Left forelimb (tissue), 1 donor: ENCODE results near the gene TMEM63C.

Experiments used
- DNase-seq: peaks from one replicate; pipeline ENCODE4 v3.0.0-alpha.2; 2018; ENCODE audit warnings: low spot score

Gene TMEM63C, protein sequence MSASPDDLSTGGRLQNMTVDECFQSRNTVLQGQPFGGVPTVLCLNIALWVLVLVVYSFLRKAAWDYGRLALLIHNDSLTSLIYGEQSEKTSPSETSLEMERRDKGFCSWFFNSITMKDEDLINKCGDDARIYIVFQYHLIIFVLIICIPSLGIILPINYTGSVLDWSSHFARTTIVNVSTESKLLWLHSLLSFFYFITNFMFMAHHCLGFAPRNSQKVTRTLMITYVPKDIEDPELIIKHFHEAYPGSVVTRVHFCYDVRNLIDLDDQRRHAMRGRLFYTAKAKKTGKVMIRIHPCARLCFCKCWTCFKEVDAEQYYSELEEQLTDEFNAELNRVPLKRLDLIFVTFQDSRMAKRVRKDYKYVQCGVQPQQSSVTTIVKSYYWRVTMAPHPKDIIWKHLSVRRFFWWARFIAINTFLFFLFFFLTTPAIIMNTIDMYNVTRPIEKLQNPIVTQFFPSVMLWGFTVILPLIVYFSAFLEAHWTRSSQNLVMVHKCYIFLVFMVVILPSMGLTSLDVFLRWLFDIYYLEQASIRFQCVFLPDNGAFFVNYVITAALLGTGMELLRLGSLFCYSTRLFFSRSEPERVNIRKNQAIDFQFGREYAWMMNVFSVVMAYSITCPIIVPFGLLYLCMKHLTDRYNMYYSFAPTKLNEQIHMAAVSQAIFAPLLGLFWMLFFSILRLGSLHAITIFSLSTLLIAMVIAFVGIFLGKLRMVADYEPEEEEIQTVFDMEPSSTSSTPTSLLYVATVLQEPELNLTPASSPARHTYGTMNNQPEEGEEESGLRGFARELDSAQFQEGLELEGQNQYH

DNA sequence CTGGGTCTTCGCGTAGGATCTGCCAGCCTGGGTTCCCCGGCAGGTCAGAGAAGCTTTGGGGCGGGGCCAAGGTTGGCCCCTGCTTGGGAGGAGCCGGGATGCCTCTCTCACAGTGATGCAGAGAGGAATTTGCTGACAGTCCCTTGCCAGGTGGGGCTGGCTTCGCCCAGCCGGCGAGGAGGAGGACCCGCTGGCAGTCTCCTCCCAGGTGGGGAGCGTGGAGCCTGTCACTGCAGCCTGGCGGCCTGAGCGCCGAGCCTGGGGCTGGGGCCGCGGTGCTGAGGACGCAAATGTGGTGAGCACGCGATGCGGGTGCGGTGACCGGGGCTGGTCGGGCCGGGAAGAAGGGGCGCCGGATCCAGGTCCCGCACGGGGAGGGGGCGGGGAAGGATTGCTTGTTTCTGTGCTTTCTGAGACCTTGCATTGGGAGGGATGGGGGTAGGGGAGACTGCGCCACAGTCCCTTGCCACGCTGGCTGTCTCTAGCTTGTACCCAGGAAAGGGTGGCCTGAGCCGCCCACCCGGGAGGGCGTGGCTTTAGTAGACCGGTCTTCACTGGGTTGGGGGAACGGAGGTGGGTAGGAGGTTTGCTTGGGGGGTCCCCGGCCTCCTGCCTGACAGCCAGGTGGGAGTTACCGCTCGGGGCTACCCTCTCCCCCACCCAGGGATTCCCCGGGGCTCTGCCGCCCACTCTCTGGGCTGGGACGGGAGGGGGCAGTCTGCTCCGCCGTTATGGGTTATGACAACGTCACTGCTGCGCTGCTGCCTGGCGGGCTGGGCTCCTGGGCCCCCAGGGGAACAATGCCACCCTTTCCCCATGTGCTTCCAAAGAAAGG, at the start of gene TMEM63C:
Gene TMEM63C, plus strand, starts transcription at position 196 of the 835 bp plus-strand sequence. CDS start 37,016 bp downstream, outside the sequence.
- no peak for DNase-seq

DNA sequence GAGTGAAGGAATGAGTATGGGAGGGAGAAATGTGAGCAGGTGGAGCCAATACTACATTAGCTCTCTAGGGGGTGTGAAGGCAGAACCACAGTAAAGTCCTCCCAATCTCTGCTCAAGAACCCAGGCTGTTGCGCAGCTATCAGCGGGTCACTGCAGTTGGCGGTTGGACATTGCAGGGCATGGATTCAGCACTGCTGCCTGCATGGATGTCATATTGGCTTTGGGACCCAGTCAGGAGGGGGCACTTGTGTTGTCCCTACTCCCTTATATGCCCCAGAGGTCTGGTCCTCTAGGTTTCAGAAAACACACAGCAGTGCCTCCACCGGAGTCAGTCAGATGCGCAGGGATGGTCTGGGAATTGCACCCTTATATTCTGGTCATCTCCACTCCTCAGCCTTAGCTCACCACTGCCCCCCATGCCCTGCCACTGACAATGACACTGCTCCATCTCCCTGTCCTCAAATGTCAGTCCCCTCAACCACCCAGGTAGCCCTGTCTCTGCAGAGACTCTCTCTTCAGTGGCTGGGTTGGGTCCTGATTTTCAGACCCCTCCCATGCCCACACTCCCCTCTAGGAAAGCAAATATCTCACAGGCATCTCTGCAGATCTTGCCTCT, 49.6 kb upstream of the TMEM63C start:
- no peak for DNase-seq

DNA sequence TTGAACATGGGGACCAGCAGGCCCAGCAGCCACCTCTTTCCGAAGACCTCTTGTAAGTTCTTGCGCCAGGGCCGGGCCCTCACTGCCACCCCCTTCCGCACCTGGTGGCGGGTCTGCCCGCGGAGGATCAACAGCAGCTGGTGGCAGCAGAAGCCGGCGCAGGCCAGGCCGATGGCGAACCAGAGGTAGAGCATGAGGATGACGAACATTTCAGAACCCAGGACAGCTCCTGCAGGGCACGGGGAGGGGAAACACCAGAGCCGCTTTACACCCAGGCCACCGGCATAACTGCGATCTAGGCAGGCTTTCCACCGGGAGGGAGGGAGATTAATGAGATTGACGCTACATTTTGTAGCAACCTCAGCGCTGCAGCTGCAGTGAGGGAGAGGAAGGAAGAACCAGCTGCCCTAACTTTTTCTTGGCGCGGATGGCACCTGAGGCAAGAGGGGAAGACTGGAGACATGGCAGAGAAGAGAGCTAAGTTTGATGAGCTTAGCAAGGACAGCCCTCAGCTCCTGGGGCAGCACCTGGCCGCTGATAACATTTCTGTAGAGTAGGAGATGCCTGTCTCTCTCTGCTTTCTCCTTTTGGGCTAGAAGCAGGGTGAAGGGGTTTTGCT, 47.8 kb upstream of the TMEM63C start:
- peak; percentile 81 for DNase-seq

DNA sequence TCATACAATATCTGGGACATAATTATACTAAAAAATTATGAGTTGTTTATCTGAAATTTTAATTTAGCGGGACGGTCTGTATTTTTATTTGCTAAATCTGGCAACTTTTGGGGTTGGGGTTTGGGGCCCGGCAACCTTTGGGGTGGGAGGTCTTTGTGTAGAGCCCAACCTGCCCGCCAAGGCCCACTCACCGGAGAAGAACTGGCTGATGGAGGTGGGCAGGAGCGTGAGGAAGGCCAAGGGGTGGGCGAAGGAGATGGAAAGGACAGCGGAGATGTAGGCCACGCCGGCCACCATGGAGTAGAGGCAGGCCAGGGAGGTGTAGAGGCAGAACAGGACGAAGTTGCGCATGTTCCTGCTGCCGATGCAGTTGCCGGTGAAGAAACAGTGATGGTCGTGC, 42.6 kb upstream of the TMEM63C start:
- DNase-seq: no peak

DNA sequence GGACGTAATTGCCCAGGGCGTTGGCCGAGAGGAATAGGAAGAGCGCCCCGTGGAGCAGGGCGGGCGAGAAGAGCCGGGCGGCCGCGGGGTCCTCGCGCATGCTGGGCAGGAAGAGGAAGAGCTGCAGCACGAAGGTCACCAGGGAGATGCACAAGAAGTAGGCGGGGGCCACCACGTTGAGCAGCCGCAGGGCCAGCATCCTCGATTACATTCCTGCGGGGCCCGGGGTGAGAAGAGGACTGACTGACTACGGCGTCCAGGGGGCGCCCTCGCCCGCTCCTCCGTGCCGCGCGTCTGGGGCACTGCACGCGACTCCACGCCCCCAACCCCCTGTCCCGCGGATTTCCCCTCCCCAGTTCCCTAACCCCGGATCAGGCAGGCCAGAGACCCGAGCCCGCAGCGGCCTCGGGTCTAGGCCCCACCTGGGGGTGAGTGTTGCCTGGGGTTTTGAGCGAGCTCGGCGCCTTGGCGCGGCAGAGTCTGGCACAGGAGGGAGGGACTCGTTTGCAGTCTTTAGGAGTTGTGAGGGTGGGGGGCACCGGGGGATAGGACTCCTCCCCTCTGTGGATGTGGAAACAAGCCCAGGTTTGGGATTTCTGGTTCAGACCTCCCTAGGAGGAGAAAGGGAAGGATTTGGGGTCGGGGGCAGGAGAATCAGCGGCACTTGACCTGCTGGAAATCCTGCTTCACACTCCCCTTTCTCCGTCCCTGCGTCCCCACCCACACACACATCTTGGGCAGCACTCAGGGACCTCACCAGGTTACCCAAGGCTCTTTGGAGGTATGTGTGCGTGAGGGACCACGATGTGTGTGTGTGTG, 41.8 kb upstream of the TMEM63C start:
- DNase-seq: no peak

DNA sequence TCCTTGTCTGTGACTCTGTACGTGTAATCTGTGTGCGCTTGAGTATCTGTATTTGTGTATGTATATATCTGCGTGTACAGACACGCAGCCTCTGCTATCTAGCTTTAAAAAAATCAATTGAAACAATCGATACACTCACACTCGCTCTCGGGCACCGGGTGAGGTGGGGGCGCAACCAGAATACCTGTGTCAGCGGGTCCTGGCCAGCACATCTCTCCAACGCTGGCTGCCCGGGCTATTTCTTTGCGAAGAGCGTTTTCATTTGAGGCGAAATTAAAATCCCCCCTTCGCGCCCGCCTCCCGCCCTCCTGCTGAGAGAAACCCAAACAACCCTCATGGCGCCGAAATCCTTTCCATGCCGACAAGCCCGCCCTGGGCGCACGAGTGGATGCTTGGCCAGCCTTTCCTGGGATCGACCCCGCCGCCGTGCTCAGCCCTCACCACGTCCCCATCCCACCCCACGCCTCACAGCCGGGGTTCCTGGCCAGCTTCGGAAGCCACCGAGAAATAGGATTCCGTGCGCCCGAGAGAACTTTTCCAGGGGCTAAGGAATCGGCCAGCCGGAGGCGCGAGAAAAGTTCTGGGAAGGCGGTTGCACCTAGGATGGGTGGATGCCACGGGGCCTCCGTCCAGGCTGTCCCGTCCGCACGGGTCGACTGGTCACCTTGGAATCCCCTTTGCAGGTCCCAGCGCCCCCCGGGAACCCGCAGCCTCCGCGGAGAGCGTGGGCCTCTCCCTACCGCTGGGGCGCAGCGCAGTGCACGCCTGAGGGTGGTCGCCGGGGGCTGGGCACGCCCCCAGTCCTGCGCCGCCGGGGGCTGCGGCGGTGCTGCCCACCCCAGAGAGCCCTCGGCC, 41.0 kb upstream of the TMEM63C start:
- DNase-seq: no peak

DNA sequence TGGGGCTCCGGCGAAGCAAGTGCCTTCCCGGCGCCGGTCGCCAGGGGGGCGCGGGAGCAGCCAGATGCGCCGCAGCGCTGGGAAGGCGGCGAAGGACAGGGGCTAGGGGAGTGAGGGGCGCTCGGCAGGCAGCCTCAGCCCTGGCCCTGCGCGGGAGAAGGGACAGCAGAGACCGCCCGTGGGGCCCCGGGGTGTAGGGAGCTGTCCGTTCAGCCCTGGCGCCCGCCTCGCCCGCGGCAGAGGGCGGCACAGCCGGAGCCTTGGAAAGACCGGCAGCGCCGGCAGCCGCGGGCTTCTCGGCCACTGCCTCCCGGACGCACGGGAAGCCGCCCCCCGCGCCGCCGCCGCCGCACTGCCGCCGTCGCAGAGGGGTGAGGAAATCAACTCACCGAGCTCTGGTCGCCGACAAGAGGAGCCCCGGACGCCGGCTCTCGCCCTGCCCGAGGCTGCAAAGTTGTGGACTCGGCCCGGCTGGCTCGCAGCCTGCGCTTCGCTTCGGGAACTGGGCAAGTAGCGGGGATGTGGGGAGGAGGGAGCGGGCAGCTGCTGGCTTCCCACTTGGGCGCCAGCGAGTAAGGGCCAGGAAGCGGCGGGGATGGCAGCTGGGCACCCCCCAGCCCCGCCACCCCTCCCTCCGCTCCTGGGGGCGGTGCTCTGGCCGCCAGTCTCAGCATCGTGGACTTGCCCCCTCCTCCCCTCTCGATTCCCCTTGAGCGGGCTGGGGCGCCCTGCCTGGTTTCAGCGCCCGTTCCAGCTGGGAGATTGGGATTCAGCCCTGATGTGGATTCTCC, 40.2 kb upstream of the TMEM63C start, which contains the start of gene ZDHHC22:
Gene ZDHHC22, minus strand, starts transcription at position 578 of the 791 bp plus-strand sequence. CDS start 2,053 bp downstream, outside the sequence.
- DNase-seq: no peak

DNA sequence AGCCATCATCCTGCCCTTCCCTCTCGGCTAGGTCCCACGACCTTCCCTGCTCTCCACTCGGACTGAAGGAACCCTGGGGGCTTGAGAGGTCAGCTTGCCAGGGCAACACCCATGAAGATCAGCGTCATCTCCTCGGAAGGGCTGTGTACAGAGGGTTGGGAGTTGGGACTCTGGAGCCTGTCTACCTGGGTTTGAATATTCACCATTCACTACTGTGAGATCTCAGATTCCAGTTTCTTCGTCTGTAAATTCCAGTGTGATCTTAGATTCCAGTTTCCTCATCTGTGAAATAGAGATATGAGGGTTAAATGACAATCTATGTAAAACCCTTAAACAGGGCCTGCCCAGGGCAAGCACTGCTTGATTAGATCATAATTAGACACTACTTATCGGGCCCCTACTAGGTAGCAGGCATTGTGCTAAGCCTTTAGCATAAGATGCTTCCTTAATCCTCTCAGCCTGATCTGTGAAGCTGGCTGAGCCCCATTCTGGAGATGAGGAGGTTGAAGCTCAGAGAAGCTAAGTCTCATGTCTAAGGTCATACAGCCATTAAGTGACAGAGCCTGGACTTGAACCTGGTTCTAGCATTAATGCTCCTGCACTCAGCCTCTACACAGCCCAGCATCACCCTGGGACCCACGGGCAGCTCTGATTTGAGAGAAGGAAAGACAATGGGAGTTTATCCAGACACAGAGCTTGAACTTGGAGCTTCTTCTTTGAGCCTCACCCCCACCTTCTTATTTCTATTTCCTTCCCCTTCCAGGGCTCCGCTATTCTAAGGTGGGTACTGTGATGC, 39.4 kb upstream of the TMEM63C start:
- no peak for DNase-seq

DNA sequence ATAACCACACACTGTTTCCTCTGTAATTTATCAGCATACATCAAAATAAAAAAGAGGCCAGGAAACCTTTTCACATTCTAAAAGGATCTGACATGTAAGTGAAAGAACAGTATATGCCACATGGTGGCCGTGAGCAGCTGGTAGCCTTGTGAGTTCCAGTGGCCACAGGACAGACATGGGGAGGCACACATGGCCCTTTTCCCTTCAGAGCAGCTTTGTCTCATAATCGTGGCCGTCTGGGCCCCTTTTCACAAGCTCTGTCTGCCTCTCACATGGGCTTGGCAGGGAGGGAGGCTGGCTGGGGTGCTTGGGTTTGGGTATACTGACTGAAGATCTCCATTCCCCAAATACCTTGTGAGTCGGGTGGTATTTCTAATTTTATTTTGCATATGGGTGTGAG, 38.5 kb upstream of the TMEM63C start:
- DNase-seq: no peak

DNA sequence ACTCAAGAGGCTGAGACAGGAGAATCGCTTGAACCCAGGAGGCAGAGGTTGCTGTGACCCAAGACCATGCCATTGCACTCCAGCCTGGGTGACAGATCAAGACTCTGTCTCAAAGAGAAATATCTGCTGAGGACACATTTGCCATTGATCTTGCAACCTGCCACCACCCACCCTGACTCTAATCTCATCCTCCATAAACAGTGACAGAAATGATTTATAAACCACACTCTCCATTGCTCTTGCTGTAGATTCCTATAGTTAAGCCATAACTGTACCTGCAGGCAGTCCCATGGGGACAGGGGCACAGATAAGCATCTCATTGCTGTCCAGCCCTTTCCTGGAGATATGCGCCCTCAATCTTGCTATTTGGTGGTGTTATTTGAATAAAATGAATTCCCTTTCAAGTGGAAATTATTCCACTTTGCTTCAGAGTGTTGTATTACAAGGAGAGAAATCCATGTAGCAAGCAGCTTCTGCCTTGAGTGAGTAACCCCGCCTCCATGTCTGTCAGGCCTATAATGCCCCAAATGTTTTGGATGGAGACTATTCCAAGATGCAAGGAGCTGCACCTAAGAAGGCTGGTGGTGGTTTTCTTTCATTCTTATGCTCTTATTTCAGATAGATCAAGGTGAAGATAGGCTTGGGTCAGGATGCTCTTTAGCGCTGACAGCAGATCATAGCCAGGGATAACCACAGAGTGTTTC, 37.0 kb upstream of the TMEM63C start:
- peak; percentile 36 for DNase-seq

DNA sequence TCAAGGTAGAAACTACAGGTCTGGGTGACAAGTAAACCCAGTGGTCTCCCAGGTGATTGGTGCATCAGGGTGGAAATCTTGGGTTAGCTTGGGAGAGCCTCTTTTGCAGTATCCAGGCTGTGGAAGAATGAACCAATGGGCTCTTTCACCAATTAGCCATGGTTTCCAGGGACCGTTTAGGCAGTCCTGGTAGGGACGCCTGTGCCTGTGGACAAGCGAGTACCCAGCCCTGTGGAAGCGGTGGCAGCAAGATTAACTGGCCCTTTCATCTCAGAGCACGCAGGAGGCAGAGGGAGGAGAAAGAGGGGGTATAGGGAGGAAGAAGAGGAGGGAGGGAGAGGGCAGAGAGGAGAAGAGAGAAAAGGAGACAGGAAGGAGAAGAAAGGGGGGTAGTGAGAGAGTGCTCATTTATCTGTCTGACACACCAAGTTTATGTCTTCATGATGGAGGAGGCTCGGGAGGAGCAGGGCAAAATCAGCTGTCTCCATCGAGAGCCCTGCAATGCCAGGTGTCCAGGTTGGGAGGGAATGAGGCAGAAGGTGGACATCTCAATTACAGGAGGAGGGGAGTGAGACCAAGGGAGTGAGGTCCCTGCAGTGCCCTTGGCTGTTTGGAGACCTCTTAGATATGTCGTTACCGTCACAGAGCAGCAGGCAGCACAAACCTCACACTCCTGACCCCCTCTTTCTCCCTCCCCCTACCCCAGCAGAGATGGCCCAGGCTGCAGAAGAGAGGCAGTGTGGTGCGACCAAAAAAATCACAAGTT, 35.4 kb upstream of the TMEM63C start:
- peak; percentile 28 for DNase-seq

DNA sequence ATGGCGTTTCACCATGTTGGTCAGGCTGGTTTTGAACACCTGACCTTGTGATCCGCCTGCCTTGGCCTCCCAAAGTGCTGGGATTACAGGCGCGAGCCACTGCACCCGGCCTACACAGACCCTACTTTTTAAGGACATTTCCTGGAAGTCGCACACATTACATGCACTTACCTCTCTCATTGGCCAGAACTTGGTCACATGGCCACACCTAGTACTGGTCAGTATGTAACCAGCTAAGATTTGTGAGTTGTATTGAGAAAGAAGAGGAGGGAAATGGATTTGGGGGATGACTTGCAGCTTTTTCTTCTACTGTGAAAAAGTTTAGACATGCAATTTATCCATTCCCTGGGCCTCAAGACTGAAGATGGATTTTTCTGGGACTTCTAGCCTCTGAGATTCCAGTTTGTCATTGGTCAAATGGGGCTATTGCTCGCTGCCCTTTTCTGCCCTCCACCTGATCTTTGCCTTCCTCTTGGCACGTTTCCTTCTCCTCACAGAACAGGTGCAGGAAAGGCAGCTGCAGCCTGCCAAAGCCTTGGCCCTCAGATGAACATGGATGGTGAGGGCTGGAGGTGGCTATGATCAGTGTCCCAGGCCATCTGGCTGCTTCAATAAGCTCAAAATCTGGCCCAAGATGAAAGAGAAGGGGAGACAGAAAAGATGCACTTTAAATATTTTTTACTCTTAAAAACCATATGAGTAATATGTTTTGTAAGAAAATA, 32.9 kb upstream of the TMEM63C start:
- DNase-seq: no peak

DNA sequence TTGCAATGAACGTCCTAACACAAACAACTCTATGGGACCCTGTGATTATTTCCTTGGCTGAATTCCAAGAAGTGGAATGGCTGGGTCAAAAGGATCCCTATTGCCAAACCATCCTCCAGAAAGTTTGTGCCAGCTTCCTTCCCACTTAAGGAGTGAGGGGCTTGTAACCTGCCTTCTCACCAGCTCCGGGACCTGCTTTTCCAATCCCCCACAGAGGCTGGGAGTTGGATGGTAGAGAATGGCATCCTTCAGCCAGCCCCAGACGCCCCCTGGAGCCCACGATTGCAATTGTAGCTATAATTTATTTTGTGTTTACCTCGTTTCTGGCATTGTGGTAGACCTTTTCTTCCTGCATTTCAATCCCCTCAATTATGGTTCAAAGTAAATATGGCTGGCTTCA, 30.4 kb upstream of the TMEM63C start:
- peak; percentile 25 for DNase-seq

DNA sequence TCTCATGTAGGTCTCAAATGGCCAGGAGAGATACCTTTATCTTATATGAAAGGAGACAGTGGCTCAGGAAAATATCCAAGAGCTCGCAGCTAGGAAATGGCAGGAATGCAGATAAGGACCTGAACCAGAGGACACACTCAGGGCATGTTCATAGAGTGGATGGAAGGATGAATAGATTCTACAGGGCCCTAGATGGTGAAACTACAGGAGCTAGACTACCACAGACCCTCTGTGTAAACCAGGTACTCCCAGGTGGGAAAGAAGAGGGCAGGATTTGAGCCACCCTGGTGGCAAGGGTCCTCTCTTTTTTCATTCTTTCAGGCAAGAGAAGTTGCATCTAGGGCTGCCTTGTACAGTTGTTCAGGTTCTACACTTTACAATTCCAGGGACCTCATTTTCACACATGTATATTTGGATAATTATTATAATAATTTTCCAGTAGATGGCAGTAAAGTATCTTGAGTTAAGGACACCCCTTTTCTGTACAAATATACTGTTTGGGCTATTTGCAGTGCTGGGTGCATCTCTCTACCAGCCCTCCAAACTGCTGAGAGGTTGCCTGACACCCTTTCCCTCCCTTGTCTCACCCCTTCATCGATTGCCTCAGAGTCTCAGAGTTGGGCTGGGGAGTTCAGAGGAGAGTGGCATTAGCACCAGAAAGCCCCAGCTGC, 29.5 kb upstream of the TMEM63C start:
- DNase-seq: no peak

DNA sequence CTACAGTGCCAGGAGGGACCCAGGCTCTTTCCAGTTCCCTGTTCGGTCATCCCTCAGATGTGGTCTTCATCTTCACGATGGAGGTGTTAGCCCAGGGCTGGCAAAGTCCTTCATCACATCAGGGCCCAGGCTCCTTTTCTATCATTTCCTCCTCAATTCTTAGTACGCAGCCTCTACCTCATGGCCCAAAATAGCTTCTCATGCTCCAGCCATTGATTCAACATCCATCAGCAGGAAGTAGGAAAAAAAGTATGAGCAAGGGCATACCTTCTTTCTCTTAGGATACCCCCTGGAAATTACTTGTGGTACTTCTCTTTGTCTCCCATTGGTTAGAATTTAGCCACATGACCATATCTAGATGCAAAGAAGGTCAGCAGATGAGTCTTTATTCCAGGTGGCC, 27.8 kb upstream of the TMEM63C start:
- DNase-seq: no peak
